A549 (cell line): ENCODE measurements around the gene FLYWCH1.

Source experiments
- BHLHE40 ChIP-seq: IDR thresholded peaks from 2 replicates; pipeline ENCODE4 v1.6.1; 2012; ENCODE audit warnings: low read depth, low read length, inconsistent platforms
- CBX8 ChIP-seq: fragments of 200-600 bp; sonication (generic); IDR thresholded peaks from 2 replicates; pipeline ENCODE4 v1.6.1; 2016
- EP300 ChIP-seq, 2 experiments: fragments of >200 bp; sonication (Bioruptor Twin); formaldehyde crosslinking; IDR thresholded peaks; 2 replicates in 1 of 2; 3 replicates in 1 of 2; pipeline ENCODE4 v1.6.1; 2016 to 2017
- KDM5A ChIP-seq: fragments of 200-600 bp; sonication (generic); IDR thresholded peaks from 2 replicates; pipeline ENCODE4 v1.6.1; 2016; ENCODE audit warnings: antibody characterized with exemption, mild to moderate bottlenecking
- MAFK ChIP-seq: fragments of 450-650 bp; IDR thresholded peaks from 2 replicates; pipeline ENCODE4 v1.6.1; 2014; ENCODE audit not compliant: partially characterized antibody
- MYC ChIP-seq: IDR thresholded peaks from 2 replicates; pipeline ENCODE4 v1.6.1; 2012; ENCODE audit warnings: mild to moderate bottlenecking, inconsistent platforms, low read length, improper control_type of control experiment, borderline replicate concordance
- POLR2A ChIP-seq: IDR thresholded peaks from 2 replicates; pipeline ENCODE4 v1.6.1; 2012; ENCODE audit warnings: mild to moderate bottlenecking, low read length
- TP53 ChIP-seq: fragments of 250-450 bp; sonication (Bioruptor Pico); IDR thresholded peaks from 2 replicates; pipeline ENCODE4 v1.5.0; 2021; ENCODE audit warnings: mild to moderate bottlenecking, moderate library complexity

GRCh38 chr16:2930236-2930635, 18.5 kb downstream of the FLYWCH1 start:
- TF ChIP-seq BHLHE40 (no peak), CBX8 (no peak), KDM5A (no peak), TP53 (CRISPR knock-in tag) (no peak), MAFK (no peak), POLR2A (no peak), EP300 (IDR thresholded peaks at IDR 0.05) (no peak), MYC (no peak)
